HUES6 (cell line): ENCODE data around the gene C1QL2.

Experiments used
- H3K27ac ChIP-seq: 2 replicates; pipeline ENCODE4 v1.7.0; 2013; ENCODE audit warnings: low read depth, mild to moderate bottlenecking, low read length, inconsistent platforms
- H3K27me3 ChIP-seq: 2 replicates; pipeline ENCODE4 v1.6.1; 2013; ENCODE audit warnings: low read length; ENCODE audit not compliant: control insufficient read depth, insufficient read depth
- H3K36me3 ChIP-seq: 2 replicates; pipeline ENCODE4 v1.6.1; 2013; ENCODE audit warnings: low read length; ENCODE audit not compliant: control insufficient read depth, insufficient read depth
- H3K4me1 ChIP-seq: 2 replicates; pipeline ENCODE4 v1.6.1; 2013; ENCODE audit warnings: low read length; ENCODE audit not compliant: control insufficient read depth, insufficient read depth
- H3K4me3 ChIP-seq: 2 replicates; pipeline ENCODE4 v1.5.1; 2013; ENCODE audit warnings: low read depth, low read length
- H3K9ac ChIP-seq: one replicate; pipeline ENCODE4 v1.6.1; 2013; ENCODE audit warnings: mild to moderate bottlenecking, low read length
- H3K9me3 ChIP-seq: 2 replicates; pipeline ENCODE4 v1.6.1; 2013; ENCODE audit warnings: low read depth, low read length; ENCODE audit not compliant: control insufficient read depth, insufficient read depth

The C1QL2 gene

DNA sequence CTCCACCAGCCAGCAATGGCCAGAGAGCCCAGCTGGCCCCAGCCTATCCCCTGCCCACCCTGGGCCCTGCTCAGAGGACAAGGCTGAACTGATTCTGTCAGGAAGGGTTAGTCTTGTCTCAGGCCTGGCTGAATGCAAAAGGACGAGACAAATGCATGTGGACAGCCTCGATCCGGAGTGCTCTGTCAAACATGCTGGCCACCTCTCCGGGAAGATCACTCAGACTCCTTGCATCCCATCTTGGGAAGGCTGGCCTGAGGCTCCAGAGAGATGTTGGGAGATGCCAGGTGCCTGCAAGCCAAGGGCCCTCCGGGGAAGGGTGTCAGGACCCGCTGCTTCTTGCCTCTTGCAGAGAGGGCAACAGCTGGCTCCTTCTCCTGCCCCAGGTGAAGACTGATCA lies 20.2 kb upstream of the C1QL2 start:
- no peaks in the 10 kb centered on the region for H3K36me3 ChIP-seq
- no peak overlapping the region for H3K27ac ChIP-seq
- H3K27me3 ChIP-seq, result no peaks in the 10 kb centered on the region
- no peaks in the 10 kb centered on the region; the same call in 1 of the 2 replicates for H3K4me1 ChIP-seq
- no peaks in the 10 kb centered on the region; the same call in 1 of the 2 replicates for H3K9me3 ChIP-seq
- no peak overlapping the region for H3K9ac ChIP-seq
- no peak overlapping the region for H3K4me3 ChIP-seq

DNA sequence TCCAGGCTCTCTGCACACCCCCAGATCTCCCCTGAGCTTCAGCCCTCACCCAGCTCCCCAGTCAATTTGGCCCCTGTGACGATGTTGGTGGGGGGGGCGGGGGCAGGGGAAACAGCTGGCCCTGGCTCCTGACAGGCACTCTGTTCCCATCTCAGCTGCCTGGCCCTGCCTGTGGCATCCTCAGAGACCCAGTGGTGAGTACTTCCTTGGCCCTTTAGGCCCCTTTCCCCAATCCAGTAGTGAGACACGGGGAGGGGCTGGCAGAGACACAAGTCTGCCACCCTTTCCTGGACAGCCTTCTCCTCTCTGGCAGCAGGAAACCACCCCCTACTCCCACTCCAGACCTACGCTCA lies 19.3 kb upstream of the C1QL2 start:
- Histone ChIP-seq H3K9ac (no peak overlapping the region), H3K27me3 (no peaks in the 10 kb centered on the region), H3K27ac (no peak overlapping the region), H3K36me3 (no peaks in the 10 kb centered on the region), H3K4me3 (no peak overlapping the region), H3K4me1 (no peaks in the 10 kb centered on the region; the same call in 1 of the 2 replicates), H3K9me3 (no peaks in the 10 kb centered on the region; the same call in 1 of the 2 replicates)

DNA sequence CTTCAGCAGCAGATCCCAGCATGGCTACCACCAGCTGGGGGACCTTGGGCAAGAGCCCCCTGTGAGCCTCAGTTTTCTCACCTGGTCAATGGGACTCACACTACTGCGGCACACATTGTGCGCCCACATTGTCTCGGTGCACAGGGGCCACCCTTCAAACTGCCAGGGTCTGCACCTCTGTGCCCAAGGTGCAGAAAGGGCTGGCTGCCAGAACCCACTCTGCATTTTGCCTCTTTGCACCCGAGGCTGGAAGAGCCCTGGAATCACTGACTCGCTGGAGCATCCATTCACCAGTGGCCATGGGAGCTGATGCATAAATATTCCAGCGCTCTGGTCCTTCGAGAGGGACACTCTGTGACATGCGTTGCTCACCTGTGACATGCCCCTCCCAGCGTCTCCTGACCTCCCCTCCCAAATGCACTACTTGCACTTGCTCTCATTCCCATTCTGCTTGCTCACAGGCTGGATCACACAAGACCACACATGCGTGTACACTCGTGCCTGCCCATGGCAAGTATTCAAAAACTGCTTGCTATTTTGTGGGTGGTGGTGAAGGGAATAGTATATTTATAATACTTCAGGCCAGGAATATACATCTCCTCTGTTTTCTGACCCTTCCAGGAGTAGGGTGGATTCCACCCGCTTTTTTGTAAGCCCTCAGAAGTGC lies 18.8 kb upstream of the C1QL2 start:
- H3K36me3 ChIP-seq, result no peaks in the 10 kb centered on the region
- no peak overlapping the region for H3K4me3 ChIP-seq
- H3K9ac ChIP-seq, result no peak overlapping the region
- no peaks in the 10 kb centered on the region for H3K27me3 ChIP-seq
- H3K4me1 ChIP-seq, result no peaks in the 10 kb centered on the region; the same call in 1 of the 2 replicates
- no peaks in the 10 kb centered on the region; the same call in 1 of the 2 replicates for H3K9me3 ChIP-seq
- no peak overlapping the region for H3K27ac ChIP-seq

DNA sequence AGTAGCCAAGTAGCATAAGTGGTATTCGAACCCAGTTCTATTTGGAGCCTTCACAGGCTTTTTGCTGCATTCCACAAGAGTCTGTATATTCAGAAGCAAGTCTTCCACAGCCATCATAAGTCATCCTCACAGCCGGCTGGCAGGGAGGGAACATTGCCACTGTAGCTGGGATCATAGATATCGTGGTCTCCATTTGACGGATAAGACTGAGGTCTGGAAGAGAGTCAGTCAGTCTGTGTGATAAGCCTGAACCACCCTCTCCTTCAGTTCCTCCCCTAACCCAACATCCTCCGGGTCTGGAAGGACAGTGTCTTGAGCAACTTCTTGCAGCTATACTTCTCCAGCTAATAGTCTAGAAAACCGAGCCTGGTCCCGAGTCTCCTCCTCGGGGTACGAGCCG lies 17.0 kb upstream of the C1QL2 start:
- H3K4me3 ChIP-seq, result no peak overlapping the region
- no peak overlapping the region for H3K9ac ChIP-seq

DNA sequence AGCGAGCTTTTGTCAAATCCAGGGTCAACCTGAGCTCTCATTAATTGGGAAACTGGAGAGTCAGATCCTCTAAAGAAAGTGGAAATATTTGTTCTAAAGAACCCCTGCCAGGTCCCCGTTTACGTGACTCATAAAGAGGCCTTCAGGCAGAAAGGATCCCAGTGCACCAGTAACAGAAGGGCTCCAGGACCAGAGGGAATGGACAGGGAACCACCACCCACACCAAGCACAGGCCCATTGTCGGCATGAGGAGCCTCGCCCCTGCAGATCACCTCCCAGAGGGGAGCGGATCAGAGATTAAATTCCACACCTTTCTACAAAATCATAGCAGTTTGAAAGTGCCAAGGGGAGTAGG lies 16.4 kb upstream of the C1QL2 start:
- no peaks in the 10 kb centered on the region; the same call in 1 of the 2 replicates for H3K9me3 ChIP-seq
- H3K4me1 ChIP-seq, result no peaks in the 10 kb centered on the region
- H3K27me3 ChIP-seq, result no peaks in the 10 kb centered on the region; the same call in 1 of the 2 replicates
- H3K27ac ChIP-seq, result no peak overlapping the region
- H3K36me3 ChIP-seq, result no peaks in the 10 kb centered on the region
- no peak overlapping the region for H3K9ac ChIP-seq
- no peak overlapping the region for H3K4me3 ChIP-seq

More for the DNA sequence above, 17.0 kb upstream of the C1QL2 start:
- Histone ChIP-seq H3K9me3 (no peaks in the 10 kb centered on the region; the same call in 1 of the 2 replicates), H3K27ac (no peak overlapping the region), H3K27me3 (no peaks in the 10 kb centered on the region; the same call in 1 of the 2 replicates), H3K36me3 (no peaks in the 10 kb centered on the region), H3K4me1 (no peaks in the 10 kb centered on the region)

DNA sequence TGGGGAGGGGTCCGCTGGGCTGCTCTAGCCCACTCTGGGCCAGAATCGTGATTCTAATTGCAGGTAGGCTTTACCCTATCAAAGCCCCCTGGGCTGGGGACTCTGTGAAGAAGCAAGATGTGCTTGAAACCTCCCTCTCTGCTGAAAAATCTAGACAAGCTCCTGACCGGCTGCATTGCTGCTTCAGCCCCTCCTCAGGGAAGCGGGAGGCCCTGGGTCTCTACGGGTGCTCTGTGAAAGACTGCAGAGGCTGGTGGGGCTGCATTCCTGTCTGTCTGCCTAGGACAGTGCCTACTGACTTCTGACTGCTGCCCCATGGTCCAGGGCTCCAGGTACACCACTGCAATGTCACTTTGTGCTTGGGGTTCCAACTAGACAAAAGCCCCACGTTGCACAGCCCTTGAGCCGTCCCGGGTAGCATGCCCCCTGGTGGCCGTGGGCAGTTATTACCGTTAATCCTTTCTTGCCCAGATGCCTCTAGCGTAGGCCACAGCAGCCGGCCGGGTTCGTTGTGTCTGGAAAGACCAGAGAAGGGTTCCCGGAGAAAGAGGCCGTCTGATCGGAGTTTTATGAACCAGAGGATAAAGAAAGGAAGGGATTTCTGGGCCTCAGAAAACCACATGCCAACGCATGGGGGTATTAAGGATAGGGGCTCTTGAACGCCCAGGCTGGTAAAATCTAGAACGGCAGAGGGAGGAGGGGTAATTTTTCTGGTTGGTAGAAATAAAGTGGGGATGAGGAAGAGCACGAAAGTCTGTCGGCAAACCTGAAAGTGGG lies 15.9 kb upstream of the C1QL2 start:
- Histone ChIP-seq H3K4me1 (no peaks in the 10 kb centered on the region), H3K9me3 (no peaks in the 10 kb centered on the region; the same call in 1 of the 2 replicates), H3K27ac (no peak overlapping the region), H3K4me3 (no peak overlapping the region), H3K36me3 (no peaks in the 10 kb centered on the region), H3K9ac (no peak overlapping the region), H3K27me3 (peaks cover 3% of the 10 kb centered on the region; the same call in 1 of the 2 replicates)

DNA sequence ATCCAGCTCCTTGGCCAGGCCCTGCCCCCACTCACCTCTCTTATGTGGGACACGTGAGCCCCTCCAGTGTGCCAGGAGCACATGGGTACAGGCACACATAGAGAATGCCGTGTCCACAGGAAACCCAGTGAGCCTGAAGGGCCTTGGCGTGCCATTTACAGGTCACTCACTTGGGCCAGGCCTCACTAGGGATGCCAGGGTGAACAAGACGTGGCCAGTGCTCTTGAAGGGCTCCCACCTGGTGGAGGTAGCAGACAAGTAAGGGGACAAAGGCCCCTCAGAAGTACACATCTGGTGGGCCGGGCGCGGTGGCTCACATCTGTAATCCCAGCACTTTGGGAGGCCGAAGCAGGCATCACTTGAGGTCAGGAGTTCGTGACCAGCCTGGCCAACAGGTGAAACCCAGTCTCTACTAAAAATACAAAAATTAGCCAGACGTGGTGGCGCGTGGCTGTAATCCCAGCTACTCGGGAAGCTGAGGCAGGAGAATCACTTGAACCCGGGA lies 15.1 kb upstream of the C1QL2 start:
- H3K9ac ChIP-seq, result no peak overlapping the region
- no peak overlapping the region for H3K27ac ChIP-seq
- no peaks in the 10 kb centered on the region; the same call in 1 of the 2 replicates for H3K9me3 ChIP-seq
- peaks cover 11% of the 10 kb centered on the region; the same call in 1 of the 2 replicates for H3K27me3 ChIP-seq
- H3K36me3 ChIP-seq, result no peaks in the 10 kb centered on the region
- H3K4me1 ChIP-seq, result no peaks in the 10 kb centered on the region
- H3K4me3 ChIP-seq, result no peak overlapping the region

DNA sequence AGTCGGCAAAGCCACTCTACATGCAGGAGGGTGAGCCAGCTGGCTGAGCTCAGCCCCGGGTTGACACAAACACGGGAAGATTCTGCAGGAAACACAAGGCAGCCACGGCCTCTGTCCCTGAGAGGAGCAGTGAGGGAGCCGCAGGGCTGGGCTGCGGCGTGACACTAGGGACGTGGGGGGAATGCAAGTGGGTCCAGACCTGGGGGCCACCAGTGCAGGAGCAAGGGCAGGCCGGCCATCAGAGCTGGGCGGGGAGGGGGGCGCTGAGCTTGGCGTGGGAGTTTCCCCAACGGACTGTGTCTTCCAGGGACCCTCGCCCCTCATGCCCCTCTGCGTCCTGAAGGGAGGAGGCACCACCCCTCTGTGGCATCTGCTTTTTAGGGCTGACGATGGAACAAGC lies 12.0 kb upstream of the C1QL2 start:
- Histone ChIP-seq H3K4me3 (no peak overlapping the region), H3K36me3 (no peaks in the 10 kb centered on the region), H3K27me3 (peaks cover 16% of the 10 kb centered on the region; the same call in 1 of the 2 replicates), H3K4me1 (no peaks in the 10 kb centered on the region), H3K27ac (no peak overlapping the region), H3K9me3 (no peaks in the 10 kb centered on the region; the same call in 1 of the 2 replicates), H3K9ac (no peak overlapping the region)

DNA sequence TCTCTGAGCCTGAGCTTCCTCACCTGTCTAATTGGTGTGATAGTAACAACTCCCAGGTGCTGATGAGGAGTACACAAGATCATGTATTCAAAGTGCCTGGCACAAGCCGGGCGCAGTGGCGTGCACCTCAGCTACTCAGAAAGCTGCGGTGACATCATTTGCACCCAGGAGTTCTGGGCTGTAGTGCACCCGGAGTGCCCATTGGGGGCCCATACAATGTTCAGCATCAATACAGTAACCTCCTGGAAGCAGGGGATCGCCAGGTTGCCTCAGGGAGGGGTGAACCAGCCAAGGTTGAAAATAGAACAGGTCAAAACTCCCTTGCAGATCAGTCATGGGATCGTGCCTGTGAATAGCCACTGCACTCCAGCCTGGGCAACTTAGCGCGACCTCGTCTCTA lies 11.2 kb upstream of the C1QL2 start:
- H3K4me1 ChIP-seq, result no peaks in the 10 kb centered on the region
- no peak overlapping the region for H3K4me3 ChIP-seq
- H3K27ac ChIP-seq, result no peak overlapping the region
- H3K9me3 ChIP-seq, result no peaks in the 10 kb centered on the region
- peaks cover 19% of the 10 kb centered on the region; the same call in 1 of the 2 replicates for H3K27me3 ChIP-seq
- no peak overlapping the region for H3K9ac ChIP-seq
- H3K36me3 ChIP-seq, result no peaks in the 10 kb centered on the region

DNA sequence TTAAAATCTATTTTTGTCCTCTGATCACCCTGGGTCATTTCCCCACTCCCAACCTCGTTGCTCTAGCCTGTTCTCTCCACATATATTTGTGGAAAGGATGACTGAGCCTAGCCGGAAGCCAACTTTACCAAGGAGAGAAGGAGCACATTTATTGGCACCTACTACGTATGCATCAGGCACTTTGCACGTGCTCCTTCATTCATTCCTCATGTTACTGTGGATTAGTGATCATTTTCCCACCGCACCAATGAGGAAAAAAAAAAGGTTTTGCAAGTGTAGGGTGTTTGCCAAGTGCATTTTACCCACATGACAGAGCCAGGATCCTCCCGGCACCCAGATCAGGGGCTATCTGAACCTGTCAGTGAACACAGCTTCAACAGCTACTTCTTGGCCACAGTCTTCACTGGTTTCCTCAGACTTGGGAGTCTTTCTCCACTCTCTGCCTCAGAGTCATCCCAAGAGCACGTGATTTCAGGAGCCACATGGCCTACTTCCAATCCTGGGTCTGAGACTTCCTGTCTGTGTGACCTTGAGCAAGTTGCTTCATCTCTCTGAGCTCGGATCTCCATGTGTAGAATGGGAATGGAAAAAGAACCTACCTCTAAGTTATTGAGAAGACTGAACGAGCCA lies 1.9 kb upstream of the C1QL2 start:
- Histone ChIP-seq H3K36me3 (no peaks in the 10 kb centered on the region), H3K27me3 (peaks cover 85% of the 10 kb centered on the region), H3K27ac (no peak overlapping the region), H3K4me3 (no peak overlapping the region), H3K9ac (no peak overlapping the region), H3K4me1 (peaks cover 14% of the 10 kb centered on the region), H3K9me3 (no peaks in the 10 kb centered on the region)
